ES-I3 (cell line): Measurements from ENCODE around the gene RGSL1.
"Not testable (repeated sequence)": the region's sequence is repeated elsewhere in the genome, so short reads cannot be mapped to it uniquely, and the experiment has no call there.

Experiments
- H3K36me3 ChIP-seq: 2 replicates; pipeline ENCODE4 v1.6.1; 2013; ENCODE audit warnings: mild to moderate bottlenecking, low read length, control low read depth, moderate library complexity; ENCODE audit not compliant: insufficient read depth
- H3K4me1 ChIP-seq: 2 replicates; pipeline ENCODE4 v1.6.1; 2013; ENCODE audit warnings: mild to moderate bottlenecking, control low read depth, low read length; ENCODE audit not compliant: insufficient read depth
- H3K9ac ChIP-seq: 2 replicates; pipeline ENCODE4 v1.6.1; 2013; ENCODE audit warnings: low read depth, mild to moderate bottlenecking, low read length, moderate library complexity
- H3K9me3 ChIP-seq: 2 replicates; pipeline ENCODE4 v1.6.1; 2013; ENCODE audit warnings: mild to moderate bottlenecking, low read length, moderate library complexity; ENCODE audit not compliant: control insufficient read depth, insufficient read depth

RGSL1 gene

DNA sequence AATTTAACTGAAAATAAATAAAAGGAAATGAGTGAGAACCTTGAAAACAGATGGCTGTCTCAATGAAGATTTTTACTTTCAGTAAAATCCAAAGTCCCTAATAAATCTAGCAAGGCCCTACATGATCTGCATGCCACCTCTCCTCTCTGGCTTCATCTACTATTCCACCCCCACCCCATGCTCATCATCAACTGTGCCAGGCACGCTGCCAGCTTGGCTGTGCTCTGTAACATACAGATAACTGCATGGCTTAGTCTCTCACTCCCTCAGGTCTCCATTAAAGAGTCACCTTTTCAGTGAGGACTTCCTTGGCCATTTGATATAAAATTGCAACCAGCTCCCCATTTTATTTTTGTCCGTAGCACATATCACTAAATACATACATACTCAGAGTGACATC, 26.7 kb downstream of the RGSL1 start:
- no peaks in the 10 kb centered on the region for H3K4me1 ChIP-seq
- no peaks in the 10 kb centered on the region for H3K9me3 ChIP-seq
- H3K9ac ChIP-seq = no peak overlapping the region
- no peaks in the 10 kb centered on the region for H3K36me3 ChIP-seq

GRCh38 chr1:182478238-182478637, 28.3 kb downstream of the RGSL1 start:
- no peaks in the 10 kb centered on the region for H3K9me3 ChIP-seq
- no peaks in the 10 kb centered on the region for H3K4me1 ChIP-seq
- no peaks in the 10 kb centered on the region for H3K36me3 ChIP-seq
- H3K9ac ChIP-seq = no peak overlapping the region

- no peak overlapping the region for H3K9ac ChIP-seq
- H3K4me1 ChIP-seq = no peaks in the 10 kb centered on the region
- H3K36me3 ChIP-seq = no peaks in the 10 kb centered on the region
- no peaks in the 10 kb centered on the region for H3K9me3 ChIP-seq
Observed at GRCh38 chr1:182484067-182484466, 34.1 kb downstream of the RGSL1 start.

DNA sequence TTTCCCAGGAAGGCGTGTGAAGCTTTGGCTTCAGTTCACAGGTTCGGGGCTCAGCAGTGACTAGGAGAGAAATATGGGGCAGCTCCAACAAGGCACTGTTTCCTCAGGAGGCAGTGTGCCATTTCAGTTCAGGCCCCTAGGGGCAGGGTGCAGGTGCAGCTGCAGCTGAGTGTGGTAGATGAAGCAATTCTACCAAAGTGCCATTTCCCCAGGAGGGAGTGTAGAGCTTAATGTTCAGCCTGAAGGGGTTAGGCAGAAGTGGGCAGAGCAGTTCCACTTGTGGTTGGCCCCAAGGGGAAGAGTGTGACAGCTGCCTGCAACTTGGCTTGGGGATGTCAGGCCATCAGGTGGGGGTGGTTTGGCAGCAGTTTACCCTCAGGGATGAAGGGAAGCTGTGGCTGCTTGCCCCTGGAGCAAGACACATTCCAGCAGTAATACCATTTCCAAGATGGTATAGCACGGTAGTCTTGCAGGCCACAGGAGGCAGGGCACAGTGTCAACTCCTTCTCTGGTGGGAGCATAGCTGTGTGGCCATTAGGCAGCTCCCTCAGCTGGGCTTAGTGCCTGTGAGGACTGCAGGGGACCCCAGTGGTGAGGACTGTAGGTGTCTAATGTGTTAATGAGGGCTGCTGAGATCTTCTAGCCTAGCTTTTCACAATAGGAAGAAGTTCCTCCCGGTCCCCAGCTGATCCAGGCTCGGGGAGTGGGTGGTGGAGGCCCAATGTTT, 34.7 kb downstream of the RGSL1 start:
- no peak overlapping the region for H3K9ac ChIP-seq

GRCh38 chr1:182485861-182486260, 35.9 kb downstream of the RGSL1 start:
- Histone ChIP-seq H3K4me1 (no peaks in the 10 kb centered on the region), H3K9me3 (no peaks in the 10 kb centered on the region), H3K36me3 (no peaks in the 10 kb centered on the region), H3K9ac (no peak overlapping the region)

More for the DNA sequence above, 34.7 kb downstream of the RGSL1 start:
- H3K36me3 ChIP-seq = no peaks in the 10 kb centered on the region
- H3K9me3 ChIP-seq = no peaks in the 10 kb centered on the region
- H3K4me1 ChIP-seq = no peaks in the 10 kb centered on the region

- Histone ChIP-seq H3K9me3 (no peaks in the 10 kb centered on the region), H3K36me3 (no peaks in the 10 kb centered on the region), H3K4me1 (no peaks in the 10 kb centered on the region), H3K9ac (no peak overlapping the region)
Observed at GRCh38 chr1:182488803-182489202, 38.9 kb downstream of the RGSL1 start.

DNA sequence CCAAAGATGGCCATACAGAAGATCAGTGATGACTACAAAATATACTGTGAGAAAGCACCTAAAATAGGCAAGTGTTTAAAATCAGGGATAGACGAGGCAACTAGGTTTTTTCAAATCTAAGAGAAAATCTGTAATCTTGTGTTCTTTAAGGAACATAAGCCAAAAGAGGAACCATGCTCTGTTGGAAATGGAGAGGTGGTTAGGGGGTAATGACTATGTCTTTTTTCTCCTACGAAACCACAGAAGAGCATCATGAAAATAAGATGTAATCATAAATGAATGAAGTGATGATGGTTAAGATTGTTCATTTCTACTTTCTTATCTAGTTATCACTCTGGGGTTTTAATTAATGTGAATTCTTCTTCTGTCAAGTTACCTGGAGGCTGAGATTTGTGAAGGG, 43.1 kb downstream of the RGSL1 start:
- no peak overlapping the region for H3K9ac ChIP-seq
- H3K4me1 ChIP-seq = no peaks in the 10 kb centered on the region
- no peaks in the 10 kb centered on the region for H3K36me3 ChIP-seq
- H3K9me3 ChIP-seq = no peaks in the 10 kb centered on the region

DNA sequence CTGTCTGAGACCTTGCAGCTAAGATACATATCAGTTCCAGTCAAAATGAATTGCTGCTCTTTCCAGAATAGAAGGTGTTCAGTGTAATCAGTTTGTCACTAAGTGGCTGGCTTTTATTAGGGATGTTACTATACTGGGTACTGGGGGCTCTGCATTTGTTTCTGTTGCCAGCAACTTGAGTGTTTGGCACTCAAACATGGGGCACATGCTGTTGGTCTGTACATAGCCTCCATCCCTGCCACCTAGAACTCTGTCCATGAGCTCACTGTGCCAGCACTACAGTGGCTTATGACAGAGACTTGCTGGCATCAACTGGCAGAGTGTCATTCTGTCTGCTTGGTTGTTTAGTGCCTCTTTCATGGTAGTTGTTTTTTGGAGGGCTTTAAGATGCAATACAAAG, 45.1 kb downstream of the RGSL1 start:
- Histone ChIP-seq H3K9ac (no peak overlapping the region), H3K36me3 (no peaks in the 10 kb centered on the region), H3K4me1 (no peaks in the 10 kb centered on the region), H3K9me3 (no peaks in the 10 kb centered on the region)

DNA sequence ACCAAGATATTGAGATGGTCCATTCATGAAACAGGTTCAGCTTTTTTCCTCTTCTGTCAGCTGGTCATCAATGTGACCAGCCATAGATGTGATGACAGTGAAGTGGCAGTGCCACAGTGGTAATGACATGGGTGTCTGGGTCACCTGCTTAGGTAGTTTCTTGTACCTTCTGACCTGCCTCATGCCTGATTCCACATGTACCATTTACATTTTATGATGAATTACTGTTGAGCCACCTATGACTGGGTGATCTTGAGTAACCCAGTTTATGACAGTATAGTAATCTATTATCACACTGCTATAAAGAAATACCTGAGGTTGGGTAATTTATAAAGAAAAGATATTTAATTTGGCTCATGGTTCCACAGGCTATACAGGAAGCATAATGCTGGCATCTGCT, 45.7 kb downstream of the RGSL1 start:
- H3K9ac ChIP-seq = no peak overlapping the region
- no peaks in the 10 kb centered on the region for H3K4me1 ChIP-seq
- no peaks in the 10 kb centered on the region for H3K36me3 ChIP-seq
- no peaks in the 10 kb centered on the region for H3K9me3 ChIP-seq

DNA sequence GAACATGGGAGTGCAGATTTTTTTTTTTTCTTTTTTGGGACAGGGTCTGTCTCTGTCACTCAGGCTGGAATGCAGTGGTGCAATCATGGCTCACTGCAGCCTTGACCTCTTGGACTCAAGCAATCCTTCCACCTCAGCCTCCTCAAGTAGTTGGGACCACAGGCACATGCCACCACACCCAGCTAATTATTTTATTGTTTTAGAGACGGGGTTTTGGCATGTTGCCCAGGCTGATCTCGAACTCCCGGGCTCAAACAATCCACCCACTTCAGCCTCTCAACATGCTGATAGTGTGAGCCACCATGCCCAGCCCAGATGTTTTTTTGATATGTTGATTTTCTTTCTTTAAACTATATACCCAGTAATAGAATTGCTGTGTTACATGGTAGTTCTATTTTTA, 57.7 kb downstream of the RGSL1 start:
- no peak overlapping the region for H3K9ac ChIP-seq

GRCh38 chr1:182515556-182515955, 65.6 kb downstream of the RGSL1 start:
- Histone ChIP-seq H3K9ac (no peak overlapping the region), H3K9me3 (no peaks in the 10 kb centered on the region), H3K4me1 (no peaks in the 10 kb centered on the region), H3K36me3 (no peaks in the 10 kb centered on the region)

More for the DNA sequence above, 57.7 kb downstream of the RGSL1 start:
- Histone ChIP-seq H3K4me1 (no peaks in the 10 kb centered on the region), H3K36me3 (no peaks in the 10 kb centered on the region), H3K9me3 (no peaks in the 10 kb centered on the region)

GRCh38 chr1:182520736-182521135, 70.8 kb downstream of the RGSL1 start:
- Histone ChIP-seq H3K9me3 (no peaks in the 10 kb centered on the region), H3K4me1 (no peaks in the 10 kb centered on the region), H3K36me3 (no peaks in the 10 kb centered on the region)

GRCh38 chr1:182525342-182525741, 75.4 kb downstream of the RGSL1 start:
- H3K9ac ChIP-seq = no peak overlapping the region
- H3K4me1 ChIP-seq = no peaks in the 10 kb centered on the region
- no peaks in the 10 kb centered on the region for H3K36me3 ChIP-seq
- H3K9me3 ChIP-seq = no peaks in the 10 kb centered on the region

More at GRCh38 chr1:182520736-182521135, 70.8 kb downstream of the RGSL1 start:
- no peak overlapping the region for H3K9ac ChIP-seq

DNA sequence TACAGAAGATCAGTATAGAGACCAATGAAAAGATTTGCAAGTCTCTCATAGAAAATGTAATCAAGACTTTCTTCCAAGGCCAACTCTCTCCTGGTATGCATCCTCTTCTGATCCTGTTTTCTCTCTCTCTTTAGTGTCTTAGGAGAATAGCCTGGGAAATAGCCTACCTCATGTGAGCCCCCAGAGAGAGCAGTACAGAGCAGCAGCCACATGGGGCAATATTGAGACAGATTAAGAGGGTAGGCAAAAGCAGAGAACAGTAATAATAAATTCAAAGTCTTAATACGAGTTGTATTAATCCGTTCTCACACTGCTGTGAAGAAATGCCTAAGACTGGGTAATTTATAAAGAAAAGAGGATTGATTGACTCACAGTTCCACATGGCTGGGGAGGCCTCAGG, 77.7 kb downstream of the RGSL1 start:
- Histone ChIP-seq H3K9ac (no peak overlapping the region), H3K9me3 (no peaks in the 10 kb centered on the region), H3K4me1 (no peaks in the 10 kb centered on the region), H3K36me3 (no peaks in the 10 kb centered on the region)

GRCh38 chr1:182528206-182528605, 78.3 kb downstream of the RGSL1 start:
- not testable (repeated sequence) for H3K9me3 ChIP-seq, H3K36me3 ChIP-seq, H3K9ac ChIP-seq, H3K4me1 ChIP-seq
